ENCODE results near the gene PODXL2. TPM values are rescaled to one million over a fixed set of nuclear protein-coding genes. Genes with fewer than 3 reads are reported as not detected.

Gene PODXL2
- total RNA-seq, 1 experiment from 2014 or later = 5.7 TPM

- Histone ChIP-seq H3K79me2 (ENCODE audit: insufficient read depth, low read length) (no peaks in the 10 kb centered on the region), H3K9me2 (ENCODE audit: insufficient read depth) (no peaks in the 10 kb centered on the region), H3K9ac (ENCODE audit: low read length) (no peak overlapping the region), H3K27ac (ENCODE audit: low read depth, low read length) (no peak overlapping the region), H3K27me3 (ENCODE audit: insufficient read depth, low read length) (no peaks in the 10 kb centered on the region), H3K36me3 (ENCODE audit: control insufficient read depth in 1 of 2, insufficient read depth in 2 of 2, low read length in 2 of 2) (no peaks in the 10 kb centered on the region), H3K9me3 (ENCODE audit: control insufficient read depth in 1 of 2, insufficient read depth in 1 of 2, low read depth in 1 of 2, low read length in 2 of 2) (no peaks in the 10 kb centered on the region), H4K20me1 (ENCODE audit: insufficient read depth) (no peaks in the 10 kb centered on the region), H3K4me1 (ENCODE audit: control insufficient read depth in 1 of 2, insufficient read depth in 2 of 2, low read length in 2 of 2) (no peaks in the 10 kb centered on the region), H3K4me2 (ENCODE audit: low read length) (no peak overlapping the region), H2AFZ (ENCODE audit: low read depth, low read length, poor library complexity, severe bottlenecking) (no peak overlapping the region), H3K4me3 (replicated peaks in 1 of 2; ENCODE audit: low read depth in 1 of 2, low read length in 2 of 2) (no peak overlapping the region)
- intact Hi-C loops (cut with micrococcal nuclease) = no loop called here
- TF ChIP-seq, protein P1, sequence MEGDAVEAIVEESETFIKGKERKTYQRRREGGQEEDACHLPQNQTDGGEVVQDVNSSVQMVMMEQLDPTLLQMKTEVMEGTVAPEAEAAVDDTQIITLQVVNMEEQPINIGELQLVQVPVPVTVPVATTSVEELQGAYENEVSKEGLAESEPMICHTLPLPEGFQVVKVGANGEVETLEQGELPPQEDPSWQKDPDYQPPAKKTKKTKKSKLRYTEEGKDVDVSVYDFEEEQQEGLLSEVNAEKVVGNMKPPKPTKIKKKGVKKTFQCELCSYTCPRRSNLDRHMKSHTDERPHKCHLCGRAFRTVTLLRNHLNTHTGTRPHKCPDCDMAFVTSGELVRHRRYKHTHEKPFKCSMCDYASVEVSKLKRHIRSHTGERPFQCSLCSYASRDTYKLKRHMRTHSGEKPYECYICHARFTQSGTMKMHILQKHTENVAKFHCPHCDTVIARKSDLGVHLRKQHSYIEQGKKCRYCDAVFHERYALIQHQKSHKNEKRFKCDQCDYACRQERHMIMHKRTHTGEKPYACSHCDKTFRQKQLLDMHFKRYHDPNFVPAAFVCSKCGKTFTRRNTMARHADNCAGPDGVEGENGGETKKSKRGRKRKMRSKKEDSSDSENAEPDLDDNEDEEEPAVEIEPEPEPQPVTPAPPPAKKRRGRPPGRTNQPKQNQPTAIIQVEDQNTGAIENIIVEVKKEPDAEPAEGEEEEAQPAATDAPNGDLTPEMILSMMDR (IDR thresholded peaks at IDR 0.05 in 2 of 3, conservative IDR thresholded peaks at IDR 0.05 in 1 of 3; ENCODE audit: borderline replicate concordance in 1 of 3, insufficient read depth in 1 of 3, low read depth in 2 of 3, low read length in 2 of 3) = no peak
- TF ChIP-seq CBX3 (IDR thresholded peaks at IDR 0.05; ENCODE audit: low read depth) (no peak), CEBPB (IDR thresholded peaks at IDR 0.05; ENCODE audit: low read depth) (no peak), ZNF274 (IDR thresholded peaks at IDR 0.05; ENCODE audit: low read depth, low read length) (no peak), JUND (IDR thresholded peaks at IDR 0.05) (no peak), ATF3 (IDR thresholded peaks at IDR 0.05) (no peak), RAD21 (IDR thresholded peaks at IDR 0.05; ENCODE audit: low read depth) (no peak), FOSL1 (IDR thresholded peaks at IDR 0.05; ENCODE audit: low read depth) (no peak), SP1 (IDR thresholded peaks at IDR 0.05; ENCODE audit: low read depth) (no peak), MAX (IDR thresholded peaks at IDR 0.05) (no peak), ZBTB33 (IDR thresholded peaks at IDR 0.05; ENCODE audit: extremely low read depth, insufficient replicate concordance, low read length) (no peak), POLR2A (IDR thresholded peaks at IDR 0.05; ENCODE audit: borderline replicate concordance, extremely low read depth, insufficient read depth, insufficient read length) (no peak), EGR1 (IDR thresholded peaks at IDR 0.05; ENCODE audit: low read depth) (no peak), ELF1 (IDR thresholded peaks at IDR 0.05; ENCODE audit: borderline replicate concordance, low read depth) (no peak), YY1 (IDR thresholded peaks at IDR 0.05; ENCODE audit: extremely low read depth, insufficient replicate concordance, low read depth, low read length) (no peak), ZFX (IDR thresholded peaks at IDR 0.05) (no peak)
- TF ChIP-seq, protein P2, sequence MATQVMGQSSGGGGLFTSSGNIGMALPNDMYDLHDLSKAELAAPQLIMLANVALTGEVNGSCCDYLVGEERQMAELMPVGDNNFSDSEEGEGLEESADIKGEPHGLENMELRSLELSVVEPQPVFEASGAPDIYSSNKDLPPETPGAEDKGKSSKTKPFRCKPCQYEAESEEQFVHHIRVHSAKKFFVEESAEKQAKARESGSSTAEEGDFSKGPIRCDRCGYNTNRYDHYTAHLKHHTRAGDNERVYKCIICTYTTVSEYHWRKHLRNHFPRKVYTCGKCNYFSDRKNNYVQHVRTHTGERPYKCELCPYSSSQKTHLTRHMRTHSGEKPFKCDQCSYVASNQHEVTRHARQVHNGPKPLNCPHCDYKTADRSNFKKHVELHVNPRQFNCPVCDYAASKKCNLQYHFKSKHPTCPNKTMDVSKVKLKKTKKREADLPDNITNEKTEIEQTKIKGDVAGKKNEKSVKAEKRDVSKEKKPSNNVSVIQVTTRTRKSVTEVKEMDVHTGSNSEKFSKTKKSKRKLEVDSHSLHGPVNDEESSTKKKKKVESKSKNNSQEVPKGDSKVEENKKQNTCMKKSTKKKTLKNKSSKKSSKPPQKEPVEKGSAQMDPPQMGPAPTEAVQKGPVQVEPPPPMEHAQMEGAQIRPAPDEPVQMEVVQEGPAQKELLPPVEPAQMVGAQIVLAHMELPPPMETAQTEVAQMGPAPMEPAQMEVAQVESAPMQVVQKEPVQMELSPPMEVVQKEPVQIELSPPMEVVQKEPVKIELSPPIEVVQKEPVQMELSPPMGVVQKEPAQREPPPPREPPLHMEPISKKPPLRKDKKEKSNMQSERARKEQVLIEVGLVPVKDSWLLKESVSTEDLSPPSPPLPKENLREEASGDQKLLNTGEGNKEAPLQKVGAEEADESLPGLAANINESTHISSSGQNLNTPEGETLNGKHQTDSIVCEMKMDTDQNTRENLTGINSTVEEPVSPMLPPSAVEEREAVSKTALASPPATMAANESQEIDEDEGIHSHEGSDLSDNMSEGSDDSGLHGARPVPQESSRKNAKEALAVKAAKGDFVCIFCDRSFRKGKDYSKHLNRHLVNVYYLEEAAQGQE (IDR thresholded peaks at IDR 0.05; ENCODE audit: low read depth) = no peak
- ATAC-seq = no peak
- CTCF ChIA-PET = no interaction called here
- RAD21 ChIA-PET (ENCODE audit: low non-redundant PET in 1 of 2, low total read pairs in 2 of 2, uncharacterized antibody in 2 of 2, unreplicated experiment in 2 of 2) = no interaction called here
- POLR2A ChIA-PET = no interaction called here
- no peak for DNase-seq (ENCODE audit: low read depth, low spot score)
- BruUV-seq (replicated peaks) = no TSS peak
Measured at GRCh38 chr3:127665165-127665564, 36.2 kb downstream of the PODXL2 start.
